GM12874 (cell line): ENCODE data around the gene GTF3C1.

Experiments used
- TF ChIP-seq, protein P1 (sequence below): IDR thresholded peaks from 2 replicates; pipeline ENCODE4 v1.5.1; 2011; ENCODE audit warnings: low read depth, mild to moderate bottlenecking, control low read depth, low read length, moderate library complexity; ENCODE audit not compliant: insufficient read depth

The GTF3C1 gene

GRCh38 chr16:27468941-27469531 is 80.7 kb downstream of the GTF3C1 start:
- TF ChIP-seq, protein P1, sequence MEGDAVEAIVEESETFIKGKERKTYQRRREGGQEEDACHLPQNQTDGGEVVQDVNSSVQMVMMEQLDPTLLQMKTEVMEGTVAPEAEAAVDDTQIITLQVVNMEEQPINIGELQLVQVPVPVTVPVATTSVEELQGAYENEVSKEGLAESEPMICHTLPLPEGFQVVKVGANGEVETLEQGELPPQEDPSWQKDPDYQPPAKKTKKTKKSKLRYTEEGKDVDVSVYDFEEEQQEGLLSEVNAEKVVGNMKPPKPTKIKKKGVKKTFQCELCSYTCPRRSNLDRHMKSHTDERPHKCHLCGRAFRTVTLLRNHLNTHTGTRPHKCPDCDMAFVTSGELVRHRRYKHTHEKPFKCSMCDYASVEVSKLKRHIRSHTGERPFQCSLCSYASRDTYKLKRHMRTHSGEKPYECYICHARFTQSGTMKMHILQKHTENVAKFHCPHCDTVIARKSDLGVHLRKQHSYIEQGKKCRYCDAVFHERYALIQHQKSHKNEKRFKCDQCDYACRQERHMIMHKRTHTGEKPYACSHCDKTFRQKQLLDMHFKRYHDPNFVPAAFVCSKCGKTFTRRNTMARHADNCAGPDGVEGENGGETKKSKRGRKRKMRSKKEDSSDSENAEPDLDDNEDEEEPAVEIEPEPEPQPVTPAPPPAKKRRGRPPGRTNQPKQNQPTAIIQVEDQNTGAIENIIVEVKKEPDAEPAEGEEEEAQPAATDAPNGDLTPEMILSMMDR = no peak

- TF ChIP-seq, protein P1 = no peak
These were observed 84.2 kb downstream of the GTF3C1 start for GRCh38 chr16:27465483-27465879.

GRCh38 chr16:27464626-27465482 is 84.9 kb downstream of the GTF3C1 start:
- TF ChIP-seq, protein P1 = no peak

- TF ChIP-seq, protein P1 = no peak
These were observed 85.7 kb downstream of the GTF3C1 start for GRCh38 chr16:27463741-27464591.

- TF ChIP-seq, protein P1 = no peak
These were observed 86.6 kb downstream of the GTF3C1 start for GRCh38 chr16:27462846-27463682.

GRCh38 chr16:27462200-27462845 is 87.4 kb downstream of the GTF3C1 start:
- TF ChIP-seq, protein P1 = no peak
